Lower lobe of right lung (tissue), 2 donors: ENCODE data around the gene CEP120. TPM values are rescaled to one million over a fixed set of nuclear protein-coding genes. Genes with fewer than 3 reads are reported as not detected.

Experiments used
- ATAC-seq, 2 donors: fragments of 200-7000 bp; cut with Tn5 transposase; one replicate each; pipeline ENCODE4 v1.9.1; 2020 to 2022; ENCODE audit warnings: mild to moderate bottlenecking in 2 of 2, moderate library complexity in 2 of 2
- DNase-seq: peaks from one replicate; pipeline ENCODE4 v3.0.0-alpha.2; 2020
- H3K27ac ChIP-seq: fragments of 200-600 bp; one replicate; pipeline ENCODE4 v1.8.0; 2022
- H3K27me3 ChIP-seq: fragments of 200-600 bp; one replicate; pipeline ENCODE4 v1.8.0; 2022; ENCODE audit warnings: low read depth
- H3K36me3 ChIP-seq: fragments of 200-600 bp; one replicate; pipeline ENCODE4 v1.8.0; 2022; ENCODE audit warnings: mild to moderate bottlenecking
- H3K4me1 ChIP-seq: fragments of 200-600 bp; one replicate; pipeline ENCODE4 v1.8.0; 2022
- H3K4me3 ChIP-seq: fragments of 200-600 bp; one replicate; pipeline ENCODE4 v1.8.0; 2022; ENCODE audit warnings: mild to moderate bottlenecking
- H3K9me3 ChIP-seq: fragments of 200-600 bp; one replicate; pipeline ENCODE4 v1.8.0; 2022
- intact Hi-C: fragments of 100-400 bp; cut with DNase I; formaldehyde crosslinking; loops from one replicate; pipeline ENCODE4 v1.11.0; 2022
- total RNA-seq: library from RNA; stranded (reverse); fragmentation: NEBNext Ultra II Directional; extraction: Animal tissue kit (Norgen Biotek cat#: 25700); gene quantifications from one replicate; pipeline ENCODE4 v1.2.1, GENCODE V29; 2021
- TF ChIP-seq, protein P1 (sequence below): fragments of 200-600 bp; IDR thresholded peaks from one replicate; pipeline ENCODE4 v1.8.0; 2022; ENCODE audit warnings: antibody characterized with exemption, mild to moderate bottlenecking
- donor health status: DM: no; HTN: yes; CAD: no; lungs with severe emphysema.

The CEP120 gene
- total RNA-seq, 1 donor from 2014 or later = 22.3 TPM

DNA sequence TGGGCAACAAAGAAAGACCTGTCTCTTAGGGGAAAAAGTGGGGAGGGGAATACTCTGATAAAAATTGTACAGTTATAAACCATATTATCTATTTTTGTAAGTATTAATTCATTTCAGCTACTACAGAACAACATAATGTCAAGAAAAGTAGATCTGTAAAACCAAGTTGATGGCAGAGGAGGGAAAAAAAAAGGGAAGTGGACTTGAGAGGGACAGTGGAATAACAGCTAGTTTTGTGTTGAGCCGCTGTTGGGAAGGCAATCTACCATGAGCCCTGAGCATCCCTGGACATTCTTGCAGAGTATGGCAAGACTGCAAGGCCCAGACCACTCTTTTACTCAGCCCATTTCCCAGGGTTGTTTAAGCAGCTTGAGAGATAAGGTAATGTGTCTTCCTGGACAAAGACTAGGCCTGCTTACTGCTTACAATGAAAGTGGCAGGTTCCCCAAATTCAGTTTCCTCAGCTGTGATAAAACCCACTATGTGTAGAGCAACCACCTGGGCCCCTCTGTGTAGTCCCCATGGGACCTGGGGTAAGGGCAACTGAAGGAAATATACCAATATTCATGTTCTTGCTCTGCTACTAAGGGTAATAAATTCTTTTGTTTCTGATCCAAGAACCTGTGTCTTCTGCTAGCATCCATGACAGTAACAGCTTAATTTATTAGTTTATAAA lies 25.0 kb downstream of the CEP120 start:
- intact Hi-C loops = no loop called here

DNA sequence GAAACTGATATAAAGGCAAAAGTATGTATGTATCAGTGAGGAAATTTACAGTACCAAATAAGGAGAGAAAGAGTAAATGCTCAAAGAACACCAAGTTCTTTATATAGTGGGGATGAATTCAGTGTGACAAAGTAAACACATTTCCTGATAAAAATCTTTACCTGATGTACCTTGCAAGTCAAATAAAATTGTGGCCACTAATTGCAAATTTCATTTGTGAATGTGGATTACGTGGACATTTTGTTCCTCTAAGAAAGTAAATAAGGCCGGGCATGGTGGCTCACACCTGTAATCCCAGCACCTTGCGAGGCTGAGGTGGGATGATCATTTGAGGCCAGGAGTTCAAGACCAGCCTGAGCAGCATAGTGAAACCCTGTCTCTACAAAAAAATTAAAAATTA lies 25.7 kb downstream of the CEP120 start:
- Histone ChIP-seq H3K4me3 (no peak overlapping the region), H3K27me3 (no peaks in the 10 kb centered on the region), H3K9me3 (no peaks in the 10 kb centered on the region), H3K4me1 (no peaks in the 10 kb centered on the region), H3K36me3 (peaks cover 63% of the 10 kb centered on the region), H3K27ac (no peak overlapping the region)
- TF ChIP-seq, protein P1, sequence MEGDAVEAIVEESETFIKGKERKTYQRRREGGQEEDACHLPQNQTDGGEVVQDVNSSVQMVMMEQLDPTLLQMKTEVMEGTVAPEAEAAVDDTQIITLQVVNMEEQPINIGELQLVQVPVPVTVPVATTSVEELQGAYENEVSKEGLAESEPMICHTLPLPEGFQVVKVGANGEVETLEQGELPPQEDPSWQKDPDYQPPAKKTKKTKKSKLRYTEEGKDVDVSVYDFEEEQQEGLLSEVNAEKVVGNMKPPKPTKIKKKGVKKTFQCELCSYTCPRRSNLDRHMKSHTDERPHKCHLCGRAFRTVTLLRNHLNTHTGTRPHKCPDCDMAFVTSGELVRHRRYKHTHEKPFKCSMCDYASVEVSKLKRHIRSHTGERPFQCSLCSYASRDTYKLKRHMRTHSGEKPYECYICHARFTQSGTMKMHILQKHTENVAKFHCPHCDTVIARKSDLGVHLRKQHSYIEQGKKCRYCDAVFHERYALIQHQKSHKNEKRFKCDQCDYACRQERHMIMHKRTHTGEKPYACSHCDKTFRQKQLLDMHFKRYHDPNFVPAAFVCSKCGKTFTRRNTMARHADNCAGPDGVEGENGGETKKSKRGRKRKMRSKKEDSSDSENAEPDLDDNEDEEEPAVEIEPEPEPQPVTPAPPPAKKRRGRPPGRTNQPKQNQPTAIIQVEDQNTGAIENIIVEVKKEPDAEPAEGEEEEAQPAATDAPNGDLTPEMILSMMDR = no peak
- ATAC-seq = no peak
- no peak for DNase-seq
- intact Hi-C loops = no loop called here

More for the DNA sequence above, 25.0 kb downstream of the CEP120 start:
- no peaks in the 10 kb centered on the region for H3K9me3 ChIP-seq
- peaks cover 63% of the 10 kb centered on the region for H3K36me3 ChIP-seq
- no peaks in the 10 kb centered on the region for H3K27me3 ChIP-seq
- ATAC-seq (no peak), DNase-seq (no peak)
- H3K4me1 ChIP-seq = no peaks in the 10 kb centered on the region
- H3K27ac ChIP-seq = no peak overlapping the region
- no peak overlapping the region for H3K4me3 ChIP-seq
- TF ChIP-seq, protein P1 = no peak

DNA sequence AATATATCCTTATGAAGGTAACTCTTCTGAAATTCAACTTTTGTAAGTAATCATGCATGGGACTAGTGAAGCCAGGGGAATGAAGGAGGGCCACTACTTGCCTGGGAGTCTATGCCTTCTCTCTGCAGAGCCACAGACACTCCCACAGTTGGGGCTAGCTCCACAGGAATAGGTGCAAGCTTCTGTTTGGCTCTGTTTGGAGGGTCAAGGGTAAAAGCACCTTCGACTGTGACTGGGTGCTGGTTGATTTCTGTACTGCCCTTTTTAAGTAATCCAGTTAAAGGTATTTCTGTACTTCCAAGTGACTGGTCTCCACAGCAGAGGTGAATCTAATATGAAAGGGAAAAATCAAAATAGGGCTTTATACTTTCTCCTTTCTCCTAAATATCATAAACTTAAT lies 32.2 kb downstream of the CEP120 start:
- peaks cover 79% of the 10 kb centered on the region for H3K36me3 ChIP-seq

DNA sequence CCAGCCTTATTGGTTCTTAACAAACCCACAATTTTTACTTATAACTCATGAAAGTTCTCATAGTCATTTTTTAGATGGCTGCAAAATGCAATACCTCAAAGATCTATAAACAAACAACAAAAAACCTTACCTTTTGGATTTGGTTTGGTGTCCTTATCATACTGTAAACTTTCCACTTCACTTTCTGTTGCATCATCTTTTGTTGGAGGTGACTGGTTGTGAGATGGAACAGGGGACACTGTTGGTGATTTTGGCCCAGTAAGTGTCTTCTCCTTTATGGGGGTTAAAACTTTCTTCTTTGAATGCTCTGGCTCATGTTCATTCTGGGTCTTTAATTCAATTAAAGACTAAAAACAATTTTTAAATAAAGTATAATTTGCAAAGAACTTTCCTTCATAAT lies 33.4 kb downstream of the CEP120 start:
- peaks cover 88% of the 10 kb centered on the region for H3K36me3 ChIP-seq

More for the DNA sequence above, 32.2 kb downstream of the CEP120 start:
- TF ChIP-seq, protein P1 = no peak
- H3K27me3 ChIP-seq = no peaks in the 10 kb centered on the region
- H3K4me1 ChIP-seq = no peaks in the 10 kb centered on the region
- intact Hi-C loops = no loop called here
- H3K9me3 ChIP-seq = no peaks in the 10 kb centered on the region
- DNase-seq (no peak), ATAC-seq (no peak)
- H3K27ac ChIP-seq = no peak overlapping the region
- no peak overlapping the region for H3K4me3 ChIP-seq

DNA sequence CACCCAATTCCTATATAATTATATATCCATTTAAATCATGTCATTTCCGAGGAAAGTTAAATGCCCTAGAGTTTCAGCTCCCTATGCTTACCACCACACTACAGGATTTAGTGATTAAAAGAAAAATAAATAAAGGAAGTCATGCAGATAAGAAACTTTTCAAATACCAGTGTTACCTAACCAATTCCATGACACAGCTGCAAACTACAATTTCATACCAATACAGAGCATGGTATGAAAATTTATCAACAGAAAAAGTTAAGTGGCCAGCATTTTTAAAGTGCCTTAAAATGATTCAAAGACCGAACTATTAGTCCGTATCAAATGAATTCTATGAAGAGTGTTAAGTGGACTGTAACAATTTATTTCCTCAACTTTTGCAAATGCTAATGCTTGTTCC lies 35.9 kb downstream of the CEP120 start:
- TF ChIP-seq, protein P1 = no peak
- Histone ChIP-seq H3K4me3 (no peak overlapping the region), H3K36me3 (peaks cover 93% of the 10 kb centered on the region), H3K27me3 (no peaks in the 10 kb centered on the region), H3K4me1 (no peaks in the 10 kb centered on the region), H3K27ac (no peak overlapping the region), H3K9me3 (no peaks in the 10 kb centered on the region)
- intact Hi-C loops = no loop called here
- DNase-seq = no peak
- no peak for ATAC-seq

More for the DNA sequence above, 33.4 kb downstream of the CEP120 start:
- intact Hi-C loops = no loop called here
- H3K27me3 ChIP-seq = no peaks in the 10 kb centered on the region
- ATAC-seq = no peak
- no peak for DNase-seq
- no peak overlapping the region for H3K4me3 ChIP-seq
- H3K9me3 ChIP-seq = no peaks in the 10 kb centered on the region
- H3K27ac ChIP-seq = no peak overlapping the region
- H3K4me1 ChIP-seq = no peaks in the 10 kb centered on the region
- TF ChIP-seq, protein P1 = no peak
